Measurements from ENCODE around the gene LRRC8D. TPM values are rescaled to one million over a fixed set of nuclear protein-coding genes. Genes with fewer than 3 reads are reported as not detected.

Gene LRRC8D
- total RNA-seq, 2 donors from 2014 or later, result 9.0 to 10.9 TPM

- Histone ChIP-seq H3K27ac (no peak overlapping the region), H3K36me3 (no peaks in the 10 kb centered on the region), H3K27me3 (no peaks in the 10 kb centered on the region), H3K9me3 (no peaks in the 10 kb centered on the region), H3K4me3 (no peak overlapping the region), H3K4me1 (no peaks in the 10 kb centered on the region)
- DNase-seq (ENCODE audit: low spot score), result no peak
- TF ChIP-seq, protein P1, sequence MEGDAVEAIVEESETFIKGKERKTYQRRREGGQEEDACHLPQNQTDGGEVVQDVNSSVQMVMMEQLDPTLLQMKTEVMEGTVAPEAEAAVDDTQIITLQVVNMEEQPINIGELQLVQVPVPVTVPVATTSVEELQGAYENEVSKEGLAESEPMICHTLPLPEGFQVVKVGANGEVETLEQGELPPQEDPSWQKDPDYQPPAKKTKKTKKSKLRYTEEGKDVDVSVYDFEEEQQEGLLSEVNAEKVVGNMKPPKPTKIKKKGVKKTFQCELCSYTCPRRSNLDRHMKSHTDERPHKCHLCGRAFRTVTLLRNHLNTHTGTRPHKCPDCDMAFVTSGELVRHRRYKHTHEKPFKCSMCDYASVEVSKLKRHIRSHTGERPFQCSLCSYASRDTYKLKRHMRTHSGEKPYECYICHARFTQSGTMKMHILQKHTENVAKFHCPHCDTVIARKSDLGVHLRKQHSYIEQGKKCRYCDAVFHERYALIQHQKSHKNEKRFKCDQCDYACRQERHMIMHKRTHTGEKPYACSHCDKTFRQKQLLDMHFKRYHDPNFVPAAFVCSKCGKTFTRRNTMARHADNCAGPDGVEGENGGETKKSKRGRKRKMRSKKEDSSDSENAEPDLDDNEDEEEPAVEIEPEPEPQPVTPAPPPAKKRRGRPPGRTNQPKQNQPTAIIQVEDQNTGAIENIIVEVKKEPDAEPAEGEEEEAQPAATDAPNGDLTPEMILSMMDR (IDR thresholded peaks at IDR 0.05), result no peak
Observed at GRCh38 chr1:89810880-89811279, 10.0 kb upstream of the LRRC8D start.

DNA sequence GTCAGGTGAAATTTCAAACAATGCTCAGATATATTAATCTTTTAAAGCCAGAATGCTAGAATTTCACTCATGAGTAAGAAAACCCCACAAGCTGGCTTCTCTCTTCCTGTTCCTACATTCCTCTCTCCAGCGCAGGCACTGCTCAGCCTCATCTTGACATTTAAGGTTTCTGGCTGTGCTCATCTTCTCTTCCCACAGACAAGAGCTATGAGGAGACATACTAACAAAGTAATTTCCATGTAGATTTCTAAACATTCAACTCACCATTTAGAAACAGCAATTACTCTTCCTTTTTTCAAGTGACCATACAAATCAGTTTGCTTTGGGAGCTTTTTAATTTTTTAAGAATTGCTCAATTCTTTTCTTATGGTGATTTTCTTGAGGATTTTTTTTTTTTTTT, 7.8 kb upstream of the LRRC8D start:
- Histone ChIP-seq H3K27ac (no peak overlapping the region), H3K36me3 (no peaks in the 10 kb centered on the region), H3K27me3 (no peaks in the 10 kb centered on the region), H3K4me3 (no peak overlapping the region), H3K4me1 (no peaks in the 10 kb centered on the region), H3K9me3 (no peaks in the 10 kb centered on the region)
- no peak for DNase-seq (ENCODE audit: low spot score)
- TF ChIP-seq, protein P1 (IDR thresholded peaks at IDR 0.05), result no peak

DNA sequence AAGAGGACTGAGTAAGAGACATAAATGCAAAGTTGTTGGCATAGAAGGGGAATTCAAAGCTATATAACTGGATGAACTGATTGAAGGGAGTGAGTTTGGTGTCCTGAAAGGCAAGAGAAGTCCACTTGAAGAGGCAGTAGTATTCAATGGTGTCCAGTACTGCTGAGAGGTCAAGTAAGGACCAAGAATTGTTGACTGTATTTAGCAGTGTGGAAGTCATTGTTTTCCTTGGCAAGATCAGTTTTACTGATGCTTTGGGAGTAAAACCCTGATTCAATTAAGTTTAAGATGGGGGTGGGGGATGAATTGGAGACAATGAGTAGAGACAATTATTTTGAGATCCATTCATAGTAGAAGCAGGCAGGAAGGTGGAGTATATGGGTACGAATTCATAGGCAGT, 5.8 kb upstream of the LRRC8D start:
- TF ChIP-seq, protein P1 (IDR thresholded peaks at IDR 0.05), result no peak
- H3K4me1 ChIP-seq, result peaks cover 0 to under 1% of the 10 kb centered on the region in 2 donors
- no peak overlapping the region for H3K4me3 ChIP-seq
- H3K9me3 ChIP-seq, result no peaks in the 10 kb centered on the region
- H3K27ac ChIP-seq, result no peak overlapping the region
- H3K36me3 ChIP-seq, result no peaks in the 10 kb centered on the region
- no peaks in the 10 kb centered on the region for H3K27me3 ChIP-seq
- no peak for DNase-seq (ENCODE audit: low spot score)

DNA sequence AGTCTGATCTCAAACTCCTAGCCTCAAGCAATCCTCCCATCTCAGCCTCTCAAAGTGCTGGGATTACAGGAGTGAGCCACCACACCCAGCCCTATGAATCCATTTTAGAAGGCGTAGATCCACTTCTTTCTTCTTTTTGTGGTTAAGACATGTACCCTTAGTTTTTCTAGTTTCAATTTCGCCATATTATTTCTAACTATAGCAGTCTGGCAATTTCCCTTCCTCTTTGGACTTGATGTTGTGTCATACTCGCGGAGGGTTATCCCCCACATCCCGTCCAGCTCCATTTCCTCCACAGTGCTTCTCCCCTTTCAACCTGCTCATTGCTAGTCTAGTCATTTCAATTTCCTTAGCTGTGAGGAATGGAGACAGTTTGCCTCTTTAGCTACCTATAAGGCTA, 5.2 kb upstream of the LRRC8D start:
- Histone ChIP-seq H3K27me3 (no peaks in the 10 kb centered on the region), H3K4me3 (no peak overlapping the region), H3K36me3 (no peaks in the 10 kb centered on the region), H3K4me1 (peaks cover 0 to 5% of the 10 kb centered on the region in 2 donors), H3K9me3 (no peaks in the 10 kb centered on the region), H3K27ac (no peak overlapping the region)
- TF ChIP-seq, protein P1 (IDR thresholded peaks at IDR 0.05), result no peak
- DNase-seq (ENCODE audit: low spot score), result no peak

GRCh38 chr1:89816366-89816765, 4.5 kb upstream of the LRRC8D start:
- H3K9me3 ChIP-seq, result no peaks in the 10 kb centered on the region
- no peaks in the 10 kb centered on the region for H3K27me3 ChIP-seq
- no peak for DNase-seq (ENCODE audit: low spot score)
- H3K27ac ChIP-seq, result no peak overlapping the region
- no peaks in the 10 kb centered on the region for H3K36me3 ChIP-seq
- H3K4me1 ChIP-seq, result peaks cover 0 to 5% of the 10 kb centered on the region in 2 donors
- TF ChIP-seq, protein P1 (IDR thresholded peaks at IDR 0.05), result no peak
- H3K4me3 ChIP-seq, result no peak overlapping the region
